Measurements from ENCODE around the gene PPP2R2C. TPM values are rescaled to one million over a fixed set of nuclear protein-coding genes. Genes with fewer than 3 reads are reported as not detected.

Gene PPP2R2C
- total RNA-seq, 4 donors from 2014 or later: 0.47 to 4.6 (median 1.0) TPM

- Histone ChIP-seq H3K4me1 (peaks cover 0 to 6% (median 0%) of the 10 kb centered on the region in 3 donors), H3K27me3 (no peaks in the 10 kb centered on the region), H3K27ac (no peak overlapping the region), H3K36me3 (peaks cover 0 to 98% of the 10 kb centered on the region in 2 donors), H3K4me3 (no peak overlapping the region), H3K9me3 (no peaks in the 10 kb centered on the region)
- 90 to 100% methylated on average over 1 to 7 of the region's 12 CpGs for WGBS, 2 donors (ENCODE audit: low coverage in 1 of 2)
- no peak for ATAC-seq
- no peak for TF ChIP-seq CTCF (IDR thresholded peaks at IDR 0.05)
- TF ChIP-seq EP300 (IDR thresholded peaks at IDR 0.05): no peak
- TF ChIP-seq POLR2AphosphoS5 (IDR thresholded peaks at IDR 0.05): no peak
- TF ChIP-seq POLR2A (IDR thresholded peaks at IDR 0.05): no peak
These were observed 172.5 kb downstream of the PPP2R2C start for GRCh38 chr4:6299875-6300274.

- Histone ChIP-seq H3K9me3 (no peaks in the 10 kb centered on the region), H3K27me3 (no peaks in the 10 kb centered on the region), H3K4me3 (no peak overlapping the region), H3K4me1 (peaks cover 0 to 6% (median 0%) of the 10 kb centered on the region in 3 donors), H3K36me3 (peaks cover 0 to 98% of the 10 kb centered on the region in 2 donors), H3K27ac (no peak overlapping the region)
- ATAC-seq: no peak
- no CpG with 5 or more reads among the region's 6 CpGs for WGBS, 2 donors (ENCODE audit: low coverage in 1 of 2)
- TF ChIP-seq POLR2AphosphoS5 (IDR thresholded peaks at IDR 0.05) (no peak), EP300 (IDR thresholded peaks at IDR 0.05) (no peak), CTCF (IDR thresholded peaks at IDR 0.05) (no peak), POLR2A (IDR thresholded peaks at IDR 0.05) (no peak)
These were observed 173.6 kb downstream of the PPP2R2C start for GRCh38 chr4:6298852-6299251.

GRCh38 chr4:6298035-6298434 is 174.4 kb downstream of the PPP2R2C start:
- no peak for ATAC-seq
- H3K36me3 ChIP-seq: peaks cover 0 to 98% of the 10 kb centered on the region in 2 donors
- H3K4me3 ChIP-seq: no peak overlapping the region
- H3K4me1 ChIP-seq: peaks cover 0 to 6% (median 0%) of the 10 kb centered on the region in 3 donors
- H3K27ac ChIP-seq: peak overlapping the region in 2 of 4 donors; percentile 9 to 22
- H3K27me3 ChIP-seq: no peaks in the 10 kb centered on the region
- no peaks in the 10 kb centered on the region for H3K9me3 ChIP-seq
- WGBS, 2 donors (ENCODE audit: low coverage in 1 of 2): 40 to 83% methylated on average over 1 to 4 of the region's 13 CpGs
- TF ChIP-seq POLR2AphosphoS5 (IDR thresholded peaks at IDR 0.05): peak; percentile 38
- no peak for TF ChIP-seq CTCF (IDR thresholded peaks at IDR 0.05)

- Histone ChIP-seq H3K36me3 (peaks cover 0 to 98% of the 10 kb centered on the region in 2 donors), H3K27ac (peak overlapping the region in 1 of 4 donors; percentile 22), H3K27me3 (no peaks in the 10 kb centered on the region), H3K9me3 (no peaks in the 10 kb centered on the region), H3K4me3 (no peak overlapping the region), H3K4me1 (peaks cover 0 to 6% (median 0%) of the 10 kb centered on the region in 3 donors)
- no peak for ATAC-seq
- TF ChIP-seq POLR2A (IDR thresholded peaks at IDR 0.05) (no peak), POLR2AphosphoS5 (IDR thresholded peaks at IDR 0.05) (no peak), CTCF (IDR thresholded peaks at IDR 0.05) (no peak), EP300 (IDR thresholded peaks at IDR 0.05) (no peak)
- WGBS, 2 donors (ENCODE audit: low coverage in 1 of 2): 83 to 89% methylated on average over 4 to 15 of the region's 15 CpGs
These were observed 175.1 kb downstream of the PPP2R2C start for GRCh38 chr4:6297266-6297815.

GRCh38 chr4:6296026-6296425 is 176.4 kb downstream of the PPP2R2C start:
- Histone ChIP-seq H3K27ac (no peak overlapping the region), H3K4me1 (peaks cover 0 to 6% (median 0%) of the 10 kb centered on the region in 3 donors), H3K4me3 (no peak overlapping the region), H3K27me3 (no peaks in the 10 kb centered on the region), H3K36me3 (peaks cover 0 to 98% of the 10 kb centered on the region in 2 donors), H3K9me3 (no peaks in the 10 kb centered on the region)
- WGBS, 2 donors (ENCODE audit: low coverage in 1 of 2): 80% methylated on average over 1 of the region's 9 CpGs; no CpG with 5 or more reads in 1 of the 2 donors
- TF ChIP-seq POLR2AphosphoS5 (IDR thresholded peaks at IDR 0.05) (no peak), CTCF (IDR thresholded peaks at IDR 0.05) (no peak), POLR2A (IDR thresholded peaks at IDR 0.05) (no peak), EP300 (IDR thresholded peaks at IDR 0.05) (no peak)
- ATAC-seq: no peak
